ENCODE data around the gene RGSL1. TPM values are rescaled to one million over a fixed set of nuclear protein-coding genes. Genes with fewer than 3 reads are reported as not detected.

RGSL1 gene
- total and polyA plus RNA-seq, 4 donors, result 0.07 to 0.50 (median 0.31) TPM; not detected in 1

GRCh38 chr1:182408435-182409075 is 41.4 kb upstream of the RGSL1 start:
- no peaks in the 10 kb centered on the region for H3K36me3 ChIP-seq (ENCODE audit: control insufficient read depth in 4 of 4, insufficient read depth in 3 of 4, low read depth in 1 of 4, low read length in 3 of 4)
- H3K4me1 ChIP-seq (ENCODE audit: control insufficient read depth in 4 of 4, insufficient read depth in 4 of 4, low read length in 3 of 4), result peaks cover 2 to 21% (median 9%) of the 10 kb centered on the region in 4 donors
- H3K27me3 ChIP-seq (ENCODE audit: control insufficient read depth in 4 of 4, insufficient read depth in 4 of 4, low read length in 3 of 4), result no peaks in the 10 kb centered on the region
- 63% methylated on average over 3 of the region's 3 CpGs for WGBS
- no peak overlapping the region for H3K9ac ChIP-seq (ENCODE audit: low read depth in 1 of 2, low read length in 2 of 2)
- no peak overlapping the region for H3K27ac ChIP-seq (ENCODE audit: low read depth in 1 of 2, low read length in 2 of 2)
- no peak for DNase-seq (ENCODE audit: low spot score)
- peaks cover 0 to 3% (median 0%) of the 10 kb centered on the region in 4 donors for H3K9me3 ChIP-seq (ENCODE audit: control insufficient read depth in 4 of 4, low read length in 3 of 4)
- no peak for TF ChIP-seq NR2F2 (IDR thresholded peaks at IDR 0.05)
- peak; percentile 43 to 58 for TF ChIP-seq HNF4A (conservative IDR thresholded peaks at IDR 0.05)
- TF ChIP-seq FOXA2 (IDR thresholded peaks at IDR 0.05), result no peak
- TF ChIP-seq GABPA (IDR thresholded peaks at IDR 0.05 in 1 of 2, conservative IDR thresholded peaks at IDR 0.05 in 1 of 2), result no peak
- peak; percentile 33 for TF ChIP-seq SP1 (IDR thresholded peaks at IDR 0.05)
- H3K4me3 ChIP-seq (ENCODE audit: low read depth in 1 of 3, low read length in 3 of 3), result no peak overlapping the region

- H3K27ac ChIP-seq (ENCODE audit: low read depth in 1 of 2, low read length in 2 of 2), result peak overlapping the region in 1 of 2 donors; percentile 53
These were observed 39.8 kb upstream of the RGSL1 start for GRCh38 chr1:182410138-182410537.

More at GRCh38 chr1:182410138-182410537, 39.8 kb upstream of the RGSL1 start:
- Histone ChIP-seq H3K27me3 (ENCODE audit: control insufficient read depth in 4 of 4, insufficient read depth in 4 of 4, low read length in 3 of 4) (no peaks in the 10 kb centered on the region), H3K4me1 (ENCODE audit: control insufficient read depth in 4 of 4, insufficient read depth in 4 of 4, low read length in 3 of 4) (peaks cover 2 to 21% (median 9%) of the 10 kb centered on the region in 4 donors), H3K4me3 (ENCODE audit: low read depth in 1 of 3, low read length in 3 of 3) (no peak overlapping the region), H3K9me3 (ENCODE audit: control insufficient read depth in 4 of 4, low read length in 3 of 4) (peaks cover 0 to 3% (median 0%) of the 10 kb centered on the region in 4 donors), H3K36me3 (ENCODE audit: control insufficient read depth in 4 of 4, insufficient read depth in 3 of 4, low read depth in 1 of 4, low read length in 3 of 4) (no peaks in the 10 kb centered on the region), H3K9ac (ENCODE audit: low read depth in 1 of 2, low read length in 2 of 2) (no peak overlapping the region)
- no peak for TF ChIP-seq YY1 (IDR thresholded peaks at IDR 0.05)
- no peak for TF ChIP-seq HNF4G (IDR thresholded peaks at IDR 0.05)
- no peak for TF ChIP-seq ZBTB33 (IDR thresholded peaks at IDR 0.05)
- TF ChIP-seq CTCF (IDR thresholded peaks at IDR 0.05; ENCODE audit: low read depth, low read length, missing input control), result no peak
- TF ChIP-seq SP1 (IDR thresholded peaks at IDR 0.05), result no peak
- TF ChIP-seq NR2F2 (IDR thresholded peaks at IDR 0.05), result no peak
- TF ChIP-seq EGR1 (IDR thresholded peaks at IDR 0.05; ENCODE audit: low read depth in 2 of 2), result no peak
- no peak for TF ChIP-seq RAD21 (IDR thresholded peaks at IDR 0.05)
- no peak for DNase-seq (ENCODE audit: low spot score)
- WGBS, result 81% methylated on average over 4 of the region's 4 CpGs
